A549 (cell line): ENCODE data around the gene DLK2. TPM values are rescaled to one million over a fixed set of nuclear protein-coding genes. Genes with fewer than 3 reads are reported as not detected.

Source experiments
- ATAC-seq, 2 experiments: fragments of 200-7000 bp in 1 of 2; fragments of >200 bp in 1 of 2; cut with Nextera tagmentation in 1 of 2; cut with Tn5 transposase in 1 of 2; 3 replicates each; pipeline versions ENCODE4 v1.8.0 to v1.9.1; 2018 to 2020; ENCODE audit warnings: mild to moderate bottlenecking in 1 of 2, moderate library complexity in 1 of 2
- CTCF ChIA-PET: fragments of 300-600 bp; sonication (Branson Sonifier 250); formaldehyde crosslinking; extraction: SDS; loops from one replicate; lab custom pipeline; 2021; ENCODE audit warnings: antibody characterized with exemption, inconsistent platforms; lab: Yijun Ruan, JAX
- POLR2A ChIA-PET: fragments of 350-600 bp; formaldehyde crosslinking; extraction: SDS; loops from one replicate; lab custom pipeline; 2021; ENCODE audit warnings: antibody characterized with exemption, inconsistent platforms; lab: Yijun Ruan, JAX
- DNase-seq, 2 experiments: peaks; one replicate each; pipeline versions ENCODE4 v3.0.0 to v3.0.0-alpha.2; 2011 to 2016; ENCODE audit warnings: low read depth in 1 of 2, low spot score in 1 of 2
- FAIRE-seq: peaks from 2 replicates; lab custom pipeline; 2011; peaks lifted over from hg19 to GRCh38; lab: Jason Lieb, UNC
- H3K27ac ChIP-seq, 2 experiments: fragments of >200 bp; sonication (Bioruptor Twin); formaldehyde crosslinking; 3 replicates each; pipeline ENCODE4 v1.5.1; 2016 to 2017
- H3K4me1 ChIP-seq: fragments of >200 bp; sonication (Bioruptor Twin); formaldehyde crosslinking; 3 replicates; pipeline ENCODE4 v1.6.1; 2016
- H3K4me2 ChIP-seq: fragments of >200 bp; sonication (Bioruptor Twin); formaldehyde crosslinking; 3 replicates; pipeline ENCODE4 v1.6.1; 2016
- H3K4me3 ChIP-seq: fragments of >200 bp; sonication (Bioruptor Twin); formaldehyde crosslinking; 3 replicates; pipeline ENCODE4 v1.5.1; 2016
- H3K9me3 ChIP-seq: fragments of >200 bp; sonication (Bioruptor Twin); formaldehyde crosslinking; 3 replicates; pipeline ENCODE4 v1.6.1; 2016
- CTCF ChIP-seq: fragments of >200 bp; sonication (Bioruptor Twin); formaldehyde crosslinking; IDR thresholded peaks from 3 replicates; pipeline ENCODE4 v1.5.1; 2016
- GATA3 ChIP-seq: IDR thresholded peaks from 2 replicates; pipeline ENCODE4 v1.6.1; 2012; ENCODE audit warnings: borderline replicate concordance
- HOXA7 ChIP-seq: fragments of 250-450 bp; sonication (Bioruptor Pico); IDR thresholded peaks from 2 replicates; pipeline ENCODE4 v1.5.0; 2020; ENCODE audit warnings: mild to moderate bottlenecking, moderate library complexity
- HOXB5 ChIP-seq: fragments of 250-450 bp; sonication (Bioruptor Pico); IDR thresholded peaks from 2 replicates; pipeline ENCODE4 v1.5.0; 2020; ENCODE audit warnings: mild to moderate bottlenecking, moderate library complexity
- JUNB ChIP-seq: fragments of >200 bp; sonication (Bioruptor Twin); formaldehyde crosslinking; IDR thresholded peaks from 2 replicates; pipeline ENCODE4 v1.6.1; 2016
- KDM1A ChIP-seq: fragments of 200-600 bp; sonication (generic); IDR thresholded peaks from 2 replicates; pipeline ENCODE4 v1.6.1; 2016; ENCODE audit warnings: low read depth, mild to moderate bottlenecking
- MAZ ChIP-seq: fragments of 150-350 bp; IDR thresholded peaks from 2 replicates; pipeline ENCODE4 v1.6.1; 2014; ENCODE audit warnings: antibody characterized with exemption, low read depth, low read length, borderline replicate concordance
- NFE2L2 ChIP-seq: fragments of 150-350 bp; conservative IDR thresholded peaks from 2 replicates; pipeline ENCODE4 v1.6.1; 2014; ENCODE audit warnings: low read length
- NPAS2 ChIP-seq: fragments of 250-450 bp; sonication (Bioruptor Pico); IDR thresholded peaks from 2 replicates; pipeline ENCODE4 v1.8.0; 2022; ENCODE audit warnings: mild to moderate bottlenecking, moderate library complexity, borderline replicate concordance
- NR3C1 ChIP-seq: fragments of >200 bp; sonication (Bioruptor Twin); formaldehyde crosslinking; IDR thresholded peaks from 3 replicates; pipeline ENCODE4 v1.6.1; 2017
- POLR2A ChIP-seq: IDR thresholded peaks from 2 replicates; pipeline ENCODE4 v1.6.1; 2012; ENCODE audit warnings: mild to moderate bottlenecking, low read length
- RAD21 ChIP-seq, 2 experiments: fragments of >200 bp in 1 of 2; sonication (Bioruptor Twin) in 1 of 2; formaldehyde crosslinking in 1 of 2; IDR thresholded peaks in 1 of 2; conservative IDR thresholded peaks in 1 of 2; 2 replicates in 1 of 2; 3 replicates in 1 of 2; pipeline ENCODE4 v1.6.1; 2012 to 2018; ENCODE audit warnings: inconsistent platforms in 1 of 2
- RFX5 ChIP-seq: fragments of 450-650 bp; IDR thresholded peaks from 2 replicates; pipeline ENCODE4 v1.7.1; 2014; ENCODE audit warnings: antibody characterized with exemption, mild to moderate bottlenecking, moderate library complexity
- RNF2 ChIP-seq: fragments of 200-600 bp; sonication (generic); IDR thresholded peaks from 2 replicates; pipeline ENCODE4 v1.6.1; 2016; ENCODE audit warnings: low read depth, mild to moderate bottlenecking, antibody characterized with exemption, moderate library complexity, borderline replicate concordance
- TFCP2L1 ChIP-seq: fragments of 250-450 bp; sonication (Bioruptor Pico); IDR thresholded peaks from 2 replicates; pipeline ENCODE4 v1.5.0; 2021; ENCODE audit warnings: mild to moderate bottlenecking
- ZNF302 ChIP-seq: fragments of 250-450 bp; sonication (Bioruptor Pico); IDR thresholded peaks from 2 replicates; pipeline ENCODE4 v1.9.0; 2021; ENCODE audit warnings: inconsistent platforms, mild to moderate bottlenecking, moderate library complexity
- ZSCAN20 ChIP-seq: fragments of 250-450 bp; sonication (Bioruptor Pico); IDR thresholded peaks from 2 replicates; pipeline ENCODE4 v1.8.0; 2022; ENCODE audit warnings: mild to moderate bottlenecking, moderate library complexity
- WGBS: methylation state at CpG from one replicate; pipeline ENCODE4 v1.1.6; 2017; ENCODE audit errors: missing lambda C conversion rate; 5-methylcytosine and 5-hydroxymethylcytosine counted together
- polyA plus RNA-seq, 4 experiments: library from polyadenylated mRNA; depleted of rRNA in 3 of 4; stranded (reverse); fragments of >200 nt; fragmentation: RNase III in 1 of 4; extraction: RNeasy Plus Mini Kit Qiagen cat#74134 plus additional on column Dnase treatment in 1 of 4; gene quantifications; 2 replicates in 3 of 4; 3 replicates in 1 of 4; pipeline ENCODE4 v1.2.3, GENCODE V29; 2011 to 2017
- TF ChIP-seq, protein P1 (sequence below): fragments of 450-650 bp; IDR thresholded peaks from 2 replicates; pipeline ENCODE4 v1.6.1; 2014; ENCODE audit warnings: antibody characterized with exemption
- TF ChIP-seq, protein P2 (sequence below): fragments of 250-450 bp; sonication (Bioruptor Pico); IDR thresholded peaks from 2 replicates; pipeline ENCODE4 v1.5.0; 2020; ENCODE audit warnings: low read depth, mild to moderate bottlenecking, moderate library complexity
- TF ChIP-seq, protein P3 (sequence below): fragments of 200-600 bp; sonication (generic); IDR thresholded peaks from 2 replicates; pipeline ENCODE4 v1.6.1; 2016; ENCODE audit warnings: antibody characterized with exemption, mild to moderate bottlenecking, moderate library complexity

DLK2 gene
- polyA plus RNA-seq, 2 of the 4 experiments (the other 2 are of a cell fraction): 2.5 to 2.9 TPM

GRCh38 chr6:43468748-43469681 lies 13.7 kb upstream of the DLK2 start:
- FAIRE-seq: no peak
- DNase-seq: no peak
- H3K4me2 ChIP-seq: no peak overlapping the region
- H3K4me1 ChIP-seq: no peaks in the 10 kb centered on the region
- ChIA-PET POLR2A (no interaction called here), CTCF (no interaction called here)
- no peaks in the 10 kb centered on the region for H3K9me3 ChIP-seq
- peak in 1 of 2 experiments; percentile 31; a peak in 1 of 6 replicates for ATAC-seq
- WGBS: 66% methylated on average over 13 of the region's 13 CpGs
- no peak overlapping the region for H3K4me3 ChIP-seq
- no peak overlapping the region for H3K27ac ChIP-seq
- no peak for TF ChIP-seq RNF2
- no peak for TF ChIP-seq RFX5
- TF ChIP-seq NR3C1: no peak
- TF ChIP-seq RAD21 (conservative IDR thresholded peaks at IDR 0.05 in 1 of 2, IDR thresholded peaks at IDR 0.05 in 1 of 2): no peak
- no peak for TF ChIP-seq CTCF
- TF ChIP-seq NFE2L2: no peak
- no peak for TF ChIP-seq HOXA7
- no peak for TF ChIP-seq TFCP2L1
- no peak for TF ChIP-seq NPAS2
- TF ChIP-seq, protein P1, sequence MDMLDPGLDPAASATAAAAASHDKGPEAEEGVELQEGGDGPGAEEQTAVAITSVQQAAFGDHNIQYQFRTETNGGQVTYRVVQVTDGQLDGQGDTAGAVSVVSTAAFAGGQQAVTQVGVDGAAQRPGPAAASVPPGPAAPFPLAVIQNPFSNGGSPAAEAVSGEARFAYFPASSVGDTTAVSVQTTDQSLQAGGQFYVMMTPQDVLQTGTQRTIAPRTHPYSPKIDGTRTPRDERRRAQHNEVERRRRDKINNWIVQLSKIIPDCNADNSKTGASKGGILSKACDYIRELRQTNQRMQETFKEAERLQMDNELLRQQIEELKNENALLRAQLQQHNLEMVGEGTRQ: no peak
- TF ChIP-seq ZNF302 (CRISPR knock-in tag): no peak
- TF ChIP-seq, protein P2, sequence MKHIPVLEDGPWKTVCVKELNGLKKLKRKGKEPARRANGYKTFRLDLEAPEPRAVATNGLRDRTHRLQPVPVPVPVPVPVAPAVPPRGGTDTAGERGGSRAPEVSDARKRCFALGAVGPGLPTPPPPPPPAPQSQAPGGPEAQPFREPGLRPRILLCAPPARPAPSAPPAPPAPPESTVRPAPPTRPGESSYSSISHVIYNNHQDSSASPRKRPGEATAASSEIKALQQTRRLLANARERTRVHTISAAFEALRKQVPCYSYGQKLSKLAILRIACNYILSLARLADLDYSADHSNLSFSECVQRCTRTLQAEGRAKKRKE (CRISPR knock-in tag): no peak
- no peak for TF ChIP-seq KDM1A
- no peak for TF ChIP-seq ZSCAN20 (CRISPR knock-in tag)
- TF ChIP-seq HOXB5 (CRISPR knock-in tag): no peak
- no peak for TF ChIP-seq JUNB
- no peak for TF ChIP-seq POLR2A
- TF ChIP-seq, protein P3, sequence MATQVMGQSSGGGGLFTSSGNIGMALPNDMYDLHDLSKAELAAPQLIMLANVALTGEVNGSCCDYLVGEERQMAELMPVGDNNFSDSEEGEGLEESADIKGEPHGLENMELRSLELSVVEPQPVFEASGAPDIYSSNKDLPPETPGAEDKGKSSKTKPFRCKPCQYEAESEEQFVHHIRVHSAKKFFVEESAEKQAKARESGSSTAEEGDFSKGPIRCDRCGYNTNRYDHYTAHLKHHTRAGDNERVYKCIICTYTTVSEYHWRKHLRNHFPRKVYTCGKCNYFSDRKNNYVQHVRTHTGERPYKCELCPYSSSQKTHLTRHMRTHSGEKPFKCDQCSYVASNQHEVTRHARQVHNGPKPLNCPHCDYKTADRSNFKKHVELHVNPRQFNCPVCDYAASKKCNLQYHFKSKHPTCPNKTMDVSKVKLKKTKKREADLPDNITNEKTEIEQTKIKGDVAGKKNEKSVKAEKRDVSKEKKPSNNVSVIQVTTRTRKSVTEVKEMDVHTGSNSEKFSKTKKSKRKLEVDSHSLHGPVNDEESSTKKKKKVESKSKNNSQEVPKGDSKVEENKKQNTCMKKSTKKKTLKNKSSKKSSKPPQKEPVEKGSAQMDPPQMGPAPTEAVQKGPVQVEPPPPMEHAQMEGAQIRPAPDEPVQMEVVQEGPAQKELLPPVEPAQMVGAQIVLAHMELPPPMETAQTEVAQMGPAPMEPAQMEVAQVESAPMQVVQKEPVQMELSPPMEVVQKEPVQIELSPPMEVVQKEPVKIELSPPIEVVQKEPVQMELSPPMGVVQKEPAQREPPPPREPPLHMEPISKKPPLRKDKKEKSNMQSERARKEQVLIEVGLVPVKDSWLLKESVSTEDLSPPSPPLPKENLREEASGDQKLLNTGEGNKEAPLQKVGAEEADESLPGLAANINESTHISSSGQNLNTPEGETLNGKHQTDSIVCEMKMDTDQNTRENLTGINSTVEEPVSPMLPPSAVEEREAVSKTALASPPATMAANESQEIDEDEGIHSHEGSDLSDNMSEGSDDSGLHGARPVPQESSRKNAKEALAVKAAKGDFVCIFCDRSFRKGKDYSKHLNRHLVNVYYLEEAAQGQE: no peak
- TF ChIP-seq MAZ: no peak
- TF ChIP-seq GATA3: no peak
